Naive thymus-derived CD4-positive, alpha-beta T cell (primary cell): ENCODE measurements around the gene TRO. TPM values are rescaled to one million over a fixed set of nuclear protein-coding genes. Genes with fewer than 3 reads are reported as not detected.
A peak's percentile ranks its signal among the peaks of the same experiment; 100 is the strongest.

Experiments
- ATAC-seq: fragments of 150-1000 bp; cut with Tn5 transposase; 2 replicates; pipeline ENCODE4 v1.10.0; 2021; ENCODE audit warnings: mild to moderate bottlenecking, moderate library complexity
- CTCF ChIA-PET: fragments of 350-600 bp; sonication (Branson Sonifier 250); formaldehyde crosslinking; loops from one replicate; lab custom pipeline; 2021; ENCODE audit warnings: antibody characterized with exemption; lab: Charles Lee
- POLR2A ChIA-PET: fragments of 350-600 bp; sonication (Branson Sonifier 250); formaldehyde crosslinking; loops from one replicate; lab custom pipeline; 2021; ENCODE audit warnings: antibody characterized with exemption, inconsistent platforms; lab: Charles Lee
- DNase-seq, 9 donors: peaks; one replicate each; pipeline versions ENCODE4 v3.0.0 to v3.0.0-alpha.2; 2020 to 2022; ENCODE audit warnings: mixed read lengths in 1 of 9
- H3K27ac ChIP-seq: one replicate; pipeline ENCODE4 v1.7.0; 2013; ENCODE audit warnings: mild to moderate bottlenecking, low read depth, low read length, moderate library complexity
- H3K27me3 ChIP-seq, 2 donors: one replicate each; pipeline ENCODE4 v1.7.0; 2013; ENCODE audit warnings: low read length in 2 of 2, mild to moderate bottlenecking in 2 of 2, moderate library complexity in 2 of 2; ENCODE audit not compliant: control insufficient read depth in 2 of 2, insufficient read depth in 2 of 2
- H3K36me3 ChIP-seq, 3 experiments: 1 replicate in 2 of 3; 2 replicates in 1 of 3; pipeline ENCODE4 v1.7.0; 2013; ENCODE audit warnings: low read length in 3 of 3, mild to moderate bottlenecking in 3 of 3, moderate library complexity in 1 of 3; ENCODE audit not compliant: insufficient read depth in 3 of 3, control insufficient read depth in 2 of 3
- H3K4me1 ChIP-seq, 2 donors: one replicate each; pipeline ENCODE4 v1.7.0; 2013; ENCODE audit warnings: low read length in 2 of 2, mild to moderate bottlenecking in 2 of 2, moderate library complexity in 1 of 2; ENCODE audit not compliant: control insufficient read depth in 2 of 2, insufficient read depth in 2 of 2
- H3K4me3 ChIP-seq: 2 replicates; pipeline ENCODE4 v1.7.0; 2013; ENCODE audit warnings: mild to moderate bottlenecking, low read length
- H3K9me3 ChIP-seq, 3 experiments: 1 replicate in 2 of 3; 2 replicates in 1 of 3; pipeline ENCODE4 v1.7.0; 2013; ENCODE audit warnings: low read length in 3 of 3; ENCODE audit not compliant: control insufficient read depth in 2 of 3
- H3K27ac Mint-ChIP-seq, 9 donors: one replicate each; pipeline ENCODE4 v1.8.0; 2020 to 2022; ENCODE audit warnings: mixed read lengths in 9 of 9, mild to moderate bottlenecking in 8 of 9, moderate library complexity in 5 of 9, inconsistent platforms in 2 of 9
- H3K27me3 Mint-ChIP-seq, 5 donors: one replicate each; pipeline ENCODE4 v1.8.0; 2021 to 2022; ENCODE audit warnings: mixed read lengths in 5 of 5, mild to moderate bottlenecking in 1 of 5
- H3K36me3 Mint-ChIP-seq, 5 donors: one replicate each; pipeline ENCODE4 v1.8.0; 2020 to 2022; ENCODE audit warnings: mixed read lengths in 5 of 5, mild to moderate bottlenecking in 3 of 5, inconsistent platforms in 1 of 5
- H3K4me1 Mint-ChIP-seq, 7 donors: one replicate each; pipeline ENCODE4 v1.8.0; 2020 to 2022; ENCODE audit warnings: mixed read lengths in 7 of 7, mild to moderate bottlenecking in 3 of 7, inconsistent platforms in 1 of 7
- H3K4me3 Mint-ChIP-seq, 10 donors: one replicate each; pipeline ENCODE4 v1.8.0; 2020 to 2022; ENCODE audit warnings: mild to moderate bottlenecking in 10 of 10, mixed read lengths in 10 of 10, moderate library complexity in 6 of 10, inconsistent platforms in 2 of 10
- H3K9me3 Mint-ChIP-seq, 11 donors: one replicate each; pipeline ENCODE4 v1.8.0; 2020 to 2022; ENCODE audit warnings: mixed read lengths in 11 of 11, mild to moderate bottlenecking in 4 of 11, inconsistent platforms in 1 of 11, moderate library complexity in 1 of 11
- intact Hi-C, 2 donors: fragments of 100-400 bp; cut with micrococcal nuclease; formaldehyde crosslinking; loops; one replicate each; pipeline ENCODE4 v1.15.1; 2023
- polyA plus RNA-seq, 2 donors: library from polyadenylated mRNA; unstranded; fragments of 300-500 nt; fragmentation: Illumina TruSeq; gene quantifications; one replicate each; pipeline ENCODE4 v1.2.3, GENCODE V29; 2021
- total RNA-seq, 6 experiments: library from RNA in 5 of 6; stranded (reverse) in 5 of 6; gene quantifications; 1 replicate in 5 of 6; 2 replicates in 1 of 6; pipeline ENCODE4 v1.2.3 and lab custom pipeline; 2021 to 2026

The TRO gene
- total and polyA plus RNA-seq, 7 experiments from 2014 or later = 0.61 to 4.3 (median 1.6) TPM

- H3K9me3 Mint-ChIP-seq = peaks cover 0 to 2% (median 0%) of the 10 kb centered on the region in 11 donors
- peak overlapping the region in 5 of 9 donors; percentile 36 to 89 (median 68) for H3K27ac Mint-ChIP-seq
- no peaks in the 10 kb centered on the region for H3K36me3 ChIP-seq
- no peak overlapping the region for H3K27ac ChIP-seq
- ChIA-PET POLR2A (interaction anchor here (0.5 to 1.4 kb wide), 2 partner anchors 15 to 77 kb away, joined by 3 to 7 read pairs; partner anchors contain the start of gene APEX2), CTCF (no interaction called here)
- peaks cover 0 to 9% of the 10 kb centered on the region in 2 donors for H3K4me1 ChIP-seq
- H3K36me3 Mint-ChIP-seq = no peaks in the 10 kb centered on the region
- H3K27me3 ChIP-seq = no peaks in the 10 kb centered on the region
- ATAC-seq (no peak), DNase-seq (no peak)
- H3K4me1 Mint-ChIP-seq = peaks cover 11 to 23% (median 16%) of the 10 kb centered on the region in 7 donors
- no peaks in the 10 kb centered on the region for H3K9me3 ChIP-seq
- H3K4me3 ChIP-seq = no peak overlapping the region
- H3K4me3 Mint-ChIP-seq = peak overlapping the region in 7 of 10 donors; percentile 79 to 95 (median 92)
- intact Hi-C loops = loop anchor here (2.0 to 5.0 kb wide), 2 partner anchors 75 to 740 kb away; partner anchors contain the start of gene FAM120C (in 1 of the 2)
- H3K27me3 Mint-ChIP-seq = peaks cover 0 to 13% (median 0%) of the 10 kb centered on the region in 5 donors
Observed at GRCh38 chrX:54922547-54922946, 1.9 kb downstream of the TRO start.

GRCh38 chrX:54923376-54923775 is 2.8 kb downstream of the TRO start:
- peaks cover 0 to 9% of the 10 kb centered on the region in 2 donors for H3K4me1 ChIP-seq
- no peak for DNase-seq
- CTCF ChIA-PET = no interaction called here
- intact Hi-C loops = loop anchor here (2.0 to 5.0 kb wide), 2 partner anchors 74 to 741 kb away; partner anchors contain the start of gene FAM120C (in 1 of the 2)
- no peak for ATAC-seq
- no peaks in the 10 kb centered on the region for H3K36me3 ChIP-seq
- peaks cover 0 to 2% (median 0%) of the 10 kb centered on the region in 11 donors for H3K9me3 Mint-ChIP-seq
- no peak overlapping the region for H3K27ac ChIP-seq
- H3K4me3 ChIP-seq = no peak overlapping the region
- no peak overlapping the region for H3K27ac Mint-ChIP-seq
- no peak overlapping the region for H3K4me3 Mint-ChIP-seq
- H3K9me3 ChIP-seq = no peaks in the 10 kb centered on the region
- H3K4me1 Mint-ChIP-seq = peaks cover 11 to 23% (median 16%) of the 10 kb centered on the region in 7 donors
- H3K27me3 ChIP-seq = no peaks in the 10 kb centered on the region
- POLR2A ChIA-PET = no interaction called here
- peaks cover 0 to 13% (median 0%) of the 10 kb centered on the region in 5 donors for H3K27me3 Mint-ChIP-seq
- H3K36me3 Mint-ChIP-seq = no peaks in the 10 kb centered on the region

GRCh38 chrX:54926978-54927377 is 6.4 kb downstream of the TRO start:
- no peaks in the 10 kb centered on the region for H3K36me3 Mint-ChIP-seq
- H3K4me3 ChIP-seq = no peak overlapping the region
- no peaks in the 10 kb centered on the region for H3K27me3 ChIP-seq
- ATAC-seq = no peak
- H3K4me3 Mint-ChIP-seq = no peak overlapping the region
- intact Hi-C loops = no loop called here
- POLR2A ChIA-PET = no interaction called here
- H3K4me1 Mint-ChIP-seq = peaks cover 0 to 5% (median 3%) of the 10 kb centered on the region in 7 donors
- no peaks in the 10 kb centered on the region for H3K27me3 Mint-ChIP-seq
- no peak for DNase-seq
- no peak overlapping the region for H3K27ac Mint-ChIP-seq
- no peaks in the 10 kb centered on the region for H3K36me3 ChIP-seq
- CTCF ChIA-PET = no interaction called here
- no peak overlapping the region for H3K27ac ChIP-seq
- no peaks in the 10 kb centered on the region for H3K9me3 ChIP-seq
- peaks cover 0 to 2% (median 0%) of the 10 kb centered on the region in 11 donors for H3K9me3 Mint-ChIP-seq
- peaks cover 0 to 7% of the 10 kb centered on the region in 2 donors for H3K4me1 ChIP-seq

GRCh38 chrX:54928876-54929275 is 8.3 kb downstream of the TRO start:
- Mint-ChIP-seq H3K9me3 (peaks cover 0 to 2% (median 0%) of the 10 kb centered on the region in 11 donors), H3K27ac (no peak overlapping the region), H3K27me3 (no peaks in the 10 kb centered on the region), H3K4me3 (no peak overlapping the region), H3K4me1 (peaks cover 0 to 3% (median 0%) of the 10 kb centered on the region in 7 donors), H3K36me3 (no peaks in the 10 kb centered on the region)
- no peaks in the 10 kb centered on the region for H3K27me3 ChIP-seq
- H3K36me3 ChIP-seq = no peaks in the 10 kb centered on the region
- no peaks in the 10 kb centered on the region for H3K4me1 ChIP-seq
- ChIA-PET CTCF (no interaction called here), POLR2A (no interaction called here)
- ATAC-seq = no peak
- no peak for DNase-seq
- no peak overlapping the region for H3K4me3 ChIP-seq
- no peaks in the 10 kb centered on the region for H3K9me3 ChIP-seq
- H3K27ac ChIP-seq = no peak overlapping the region
- intact Hi-C loops = no loop called here

GRCh38 chrX:54930291-54931049 is 9.8 kb downstream of the TRO start:
- intact Hi-C loops = no loop called here
- Mint-ChIP-seq H3K4me3 (no peak overlapping the region), H3K27ac (no peak overlapping the region), H3K4me1 (no peaks in the 10 kb centered on the region), H3K9me3 (peaks cover 0 to 2% (median 0%) of the 10 kb centered on the region in 11 donors), H3K36me3 (no peaks in the 10 kb centered on the region), H3K27me3 (no peaks in the 10 kb centered on the region)
- CTCF ChIA-PET = no interaction called here
- ATAC-seq (no peak), DNase-seq (no peak)
- POLR2A ChIA-PET = no interaction called here
- no peaks in the 10 kb centered on the region for H3K27me3 ChIP-seq
- H3K9me3 ChIP-seq = no peaks in the 10 kb centered on the region
- no peaks in the 10 kb centered on the region for H3K4me1 ChIP-seq
- no peak overlapping the region for H3K4me3 ChIP-seq
- H3K27ac ChIP-seq = no peak overlapping the region
- H3K36me3 ChIP-seq = no peaks in the 10 kb centered on the region

- Histone ChIP-seq H3K9me3 (no peaks in the 10 kb centered on the region), H3K4me3 (no peak overlapping the region), H3K27me3 (no peaks in the 10 kb centered on the region), H3K4me1 (no peaks in the 10 kb centered on the region), H3K27ac (no peak overlapping the region), H3K36me3 (no peaks in the 10 kb centered on the region)
- peaks cover 0 to 2% (median 0%) of the 10 kb centered on the region in 11 donors for H3K9me3 Mint-ChIP-seq
- ATAC-seq (no peak), DNase-seq (no peak)
- H3K4me1 Mint-ChIP-seq = no peaks in the 10 kb centered on the region
- no peaks in the 10 kb centered on the region for H3K36me3 Mint-ChIP-seq
- intact Hi-C loops = no loop called here
- no peak overlapping the region for H3K27ac Mint-ChIP-seq
- no peaks in the 10 kb centered on the region for H3K27me3 Mint-ChIP-seq
- H3K4me3 Mint-ChIP-seq = no peak overlapping the region
- POLR2A ChIA-PET = no interaction called here
- CTCF ChIA-PET = no interaction called here
Observed at GRCh38 chrX:54931107-54931506, 10.5 kb downstream of the TRO start.
